ENCODE data around the gene NFYC. TPM values are rescaled to one million over a fixed set of nuclear protein-coding genes. Genes with fewer than 3 reads are reported as not detected.

NFYC gene
- total RNA-seq, 4 donors from 2014 or later: 30.2 to 45.6 (median 43.2) TPM

DNA sequence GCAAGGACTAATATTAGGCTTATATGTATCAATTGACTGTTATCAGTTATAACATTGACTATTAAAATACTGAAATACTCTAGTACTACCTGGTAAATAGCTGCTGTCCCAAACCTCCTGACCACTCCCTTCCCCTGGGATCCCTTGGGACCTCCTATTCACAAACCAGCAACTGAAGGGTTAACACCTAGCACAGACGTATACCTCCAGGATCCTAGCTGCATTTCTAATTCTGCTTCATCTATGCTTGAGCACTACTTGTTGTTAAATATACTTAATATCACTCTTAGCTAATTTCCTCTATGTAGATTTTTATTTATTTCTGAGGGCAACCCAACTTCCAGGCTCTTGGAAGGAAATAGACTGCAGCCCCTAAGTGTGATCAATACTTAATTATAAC is 1.8 kb upstream of the NFYC start:
- TF ChIP-seq, protein P1, sequence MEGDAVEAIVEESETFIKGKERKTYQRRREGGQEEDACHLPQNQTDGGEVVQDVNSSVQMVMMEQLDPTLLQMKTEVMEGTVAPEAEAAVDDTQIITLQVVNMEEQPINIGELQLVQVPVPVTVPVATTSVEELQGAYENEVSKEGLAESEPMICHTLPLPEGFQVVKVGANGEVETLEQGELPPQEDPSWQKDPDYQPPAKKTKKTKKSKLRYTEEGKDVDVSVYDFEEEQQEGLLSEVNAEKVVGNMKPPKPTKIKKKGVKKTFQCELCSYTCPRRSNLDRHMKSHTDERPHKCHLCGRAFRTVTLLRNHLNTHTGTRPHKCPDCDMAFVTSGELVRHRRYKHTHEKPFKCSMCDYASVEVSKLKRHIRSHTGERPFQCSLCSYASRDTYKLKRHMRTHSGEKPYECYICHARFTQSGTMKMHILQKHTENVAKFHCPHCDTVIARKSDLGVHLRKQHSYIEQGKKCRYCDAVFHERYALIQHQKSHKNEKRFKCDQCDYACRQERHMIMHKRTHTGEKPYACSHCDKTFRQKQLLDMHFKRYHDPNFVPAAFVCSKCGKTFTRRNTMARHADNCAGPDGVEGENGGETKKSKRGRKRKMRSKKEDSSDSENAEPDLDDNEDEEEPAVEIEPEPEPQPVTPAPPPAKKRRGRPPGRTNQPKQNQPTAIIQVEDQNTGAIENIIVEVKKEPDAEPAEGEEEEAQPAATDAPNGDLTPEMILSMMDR (IDR thresholded peaks at IDR 0.05; ENCODE audit: low read depth): no peak

DNA sequence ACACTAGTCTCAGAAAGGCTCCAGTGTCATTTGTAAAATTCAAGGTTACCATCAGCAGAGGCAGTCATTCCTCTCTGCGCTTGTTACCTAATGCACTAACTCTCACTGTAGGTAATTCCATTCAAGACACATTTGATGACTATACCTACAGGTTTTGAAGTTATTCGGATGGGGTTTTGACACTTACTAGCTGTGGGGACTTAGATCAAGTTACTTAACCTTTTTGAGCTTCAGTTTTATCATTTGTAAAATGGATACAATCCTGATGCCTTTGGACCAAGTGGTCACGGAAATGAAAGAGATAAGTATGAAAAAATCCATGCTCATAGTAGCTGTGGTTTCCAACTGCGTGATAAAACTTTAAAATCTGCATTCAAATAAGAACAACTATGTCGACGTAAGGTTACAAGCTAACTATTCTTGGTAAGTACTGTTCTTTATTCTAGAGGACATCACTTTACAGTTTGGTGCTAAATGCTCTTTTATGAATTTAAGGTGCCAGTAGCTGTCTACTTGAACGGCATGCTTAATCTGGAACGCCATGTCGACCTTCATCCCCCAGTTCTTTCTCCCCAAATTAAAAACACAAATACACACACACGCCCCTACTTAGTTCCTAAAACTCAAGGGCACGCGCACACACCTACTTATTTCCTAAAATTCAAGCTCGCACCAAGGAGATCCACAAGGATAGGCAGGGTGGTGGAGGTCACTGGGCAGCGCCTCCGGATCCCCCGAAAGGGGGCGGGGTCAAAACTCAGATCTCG is 550 bp upstream of the NFYC start:
- TF ChIP-seq, protein P1 (IDR thresholded peaks at IDR 0.05; ENCODE audit: low read depth): no peak

DNA sequence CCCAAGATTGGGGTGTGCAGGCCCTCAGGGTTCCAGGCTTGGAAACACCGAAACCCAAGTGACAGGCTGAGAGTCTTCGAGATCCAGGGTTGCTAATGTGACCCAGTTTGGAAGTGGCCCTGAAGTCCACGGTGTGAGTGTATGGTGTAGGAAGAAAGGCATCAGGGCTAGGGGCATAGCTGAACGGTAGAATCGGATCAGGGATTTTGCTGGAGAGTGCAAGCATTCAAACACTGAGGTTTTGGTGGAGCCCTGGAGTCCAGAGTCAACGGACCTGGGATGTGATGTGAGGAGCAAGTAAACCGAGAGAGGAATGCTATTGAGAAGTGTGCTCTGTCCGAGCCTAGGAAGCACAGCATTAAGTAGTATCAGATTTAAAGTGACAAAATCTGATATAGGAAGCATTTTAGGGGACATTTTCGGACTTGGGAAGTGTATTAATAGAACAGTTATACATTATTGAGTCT is 958 bp downstream of the NFYC start:
- TF ChIP-seq, protein P1 (IDR thresholded peaks at IDR 0.05; ENCODE audit: low read depth): no peak

DNA sequence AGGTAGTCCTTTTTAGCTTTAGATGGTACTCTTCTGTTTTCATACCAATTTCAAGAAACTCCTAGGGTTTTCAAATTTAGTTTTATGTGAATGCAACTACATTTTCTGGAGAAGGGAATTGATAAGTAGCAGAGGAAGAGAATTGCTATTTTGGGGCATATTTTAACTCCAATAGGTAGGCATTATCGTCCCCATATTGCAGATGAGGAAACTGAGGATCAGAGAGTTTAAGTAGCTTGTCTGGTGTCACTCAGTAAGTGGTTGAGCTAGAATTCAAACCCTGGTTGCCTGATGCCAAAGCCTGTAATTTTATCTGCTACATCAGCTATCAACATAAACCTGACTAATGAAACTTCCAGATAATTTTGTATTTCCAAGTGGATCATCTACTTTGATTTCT is 1.9 kb downstream of the NFYC start:
- TF ChIP-seq, protein P1 (IDR thresholded peaks at IDR 0.05; ENCODE audit: low read depth): no peak

DNA sequence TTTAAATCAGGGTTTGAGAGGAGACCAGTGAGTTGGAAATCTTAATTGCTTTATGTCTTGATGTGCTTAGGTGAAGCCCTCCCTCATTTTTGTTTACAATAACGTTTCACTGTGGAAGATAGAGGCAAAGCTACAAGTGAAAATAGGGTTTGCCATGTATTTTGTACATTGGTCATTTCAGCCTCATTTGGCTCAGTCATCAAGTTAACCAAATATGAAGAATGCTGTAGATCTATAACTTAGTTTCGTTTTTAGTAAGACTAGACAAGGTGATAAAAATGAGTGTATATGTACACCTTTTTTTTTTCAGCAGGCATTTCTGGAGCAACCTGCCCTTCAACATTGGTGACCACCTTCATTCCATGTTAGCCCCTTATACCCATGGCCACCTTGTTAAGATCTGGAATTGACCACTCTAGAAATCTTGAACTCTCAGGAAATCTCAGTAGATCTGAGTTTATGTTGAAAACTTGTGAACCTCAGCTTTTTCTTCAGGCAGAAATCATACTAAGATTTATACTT is 2.9 kb downstream of the NFYC start:
- TF ChIP-seq, protein P1 (IDR thresholded peaks at IDR 0.05; ENCODE audit: low read depth): no peak

- TF ChIP-seq, protein P1 (IDR thresholded peaks at IDR 0.05; ENCODE audit: low read depth): no peak
Observed at GRCh38 chr1:40696294-40696693, 4.8 kb downstream of the NFYC start.

DNA sequence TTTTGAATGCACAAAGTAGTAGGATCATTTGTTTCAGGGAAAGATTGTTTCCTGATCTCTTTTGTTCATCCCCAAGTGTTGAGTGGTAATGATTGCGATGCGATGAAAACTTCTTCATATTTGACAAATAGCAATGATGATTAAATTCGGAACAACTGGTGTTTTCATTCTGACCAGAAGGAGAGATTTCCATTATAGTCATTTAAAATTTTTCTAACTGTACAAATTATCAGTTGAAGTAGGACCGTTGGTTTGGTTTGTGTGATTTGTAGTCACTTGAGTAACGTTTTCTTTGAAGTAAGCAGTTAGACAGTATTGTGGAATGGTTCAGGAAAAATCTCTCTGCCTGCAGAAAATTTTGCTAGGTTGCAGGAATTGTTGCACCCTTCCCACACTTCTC is 5.9 kb downstream of the NFYC start:
- TF ChIP-seq, protein P1 (IDR thresholded peaks at IDR 0.05; ENCODE audit: low read depth): no peak

Data from subcutaneous adipose tissue (tissue), 4 donors.